ENCODE data around the gene AOAH. TPM values are rescaled to one million over a fixed set of nuclear protein-coding genes. Genes with fewer than 3 reads are reported as not detected.

AOAH gene, protein sequence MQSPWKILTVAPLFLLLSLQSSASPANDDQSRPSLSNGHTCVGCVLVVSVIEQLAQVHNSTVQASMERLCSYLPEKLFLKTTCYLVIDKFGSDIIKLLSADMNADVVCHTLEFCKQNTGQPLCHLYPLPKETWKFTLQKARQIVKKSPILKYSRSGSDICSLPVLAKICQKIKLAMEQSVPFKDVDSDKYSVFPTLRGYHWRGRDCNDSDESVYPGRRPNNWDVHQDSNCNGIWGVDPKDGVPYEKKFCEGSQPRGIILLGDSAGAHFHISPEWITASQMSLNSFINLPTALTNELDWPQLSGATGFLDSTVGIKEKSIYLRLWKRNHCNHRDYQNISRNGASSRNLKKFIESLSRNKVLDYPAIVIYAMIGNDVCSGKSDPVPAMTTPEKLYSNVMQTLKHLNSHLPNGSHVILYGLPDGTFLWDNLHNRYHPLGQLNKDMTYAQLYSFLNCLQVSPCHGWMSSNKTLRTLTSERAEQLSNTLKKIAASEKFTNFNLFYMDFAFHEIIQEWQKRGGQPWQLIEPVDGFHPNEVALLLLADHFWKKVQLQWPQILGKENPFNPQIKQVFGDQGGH
- total RNA-seq: 0.24 TPM in 1 of 2 replicates, not detected in the other

DNA sequence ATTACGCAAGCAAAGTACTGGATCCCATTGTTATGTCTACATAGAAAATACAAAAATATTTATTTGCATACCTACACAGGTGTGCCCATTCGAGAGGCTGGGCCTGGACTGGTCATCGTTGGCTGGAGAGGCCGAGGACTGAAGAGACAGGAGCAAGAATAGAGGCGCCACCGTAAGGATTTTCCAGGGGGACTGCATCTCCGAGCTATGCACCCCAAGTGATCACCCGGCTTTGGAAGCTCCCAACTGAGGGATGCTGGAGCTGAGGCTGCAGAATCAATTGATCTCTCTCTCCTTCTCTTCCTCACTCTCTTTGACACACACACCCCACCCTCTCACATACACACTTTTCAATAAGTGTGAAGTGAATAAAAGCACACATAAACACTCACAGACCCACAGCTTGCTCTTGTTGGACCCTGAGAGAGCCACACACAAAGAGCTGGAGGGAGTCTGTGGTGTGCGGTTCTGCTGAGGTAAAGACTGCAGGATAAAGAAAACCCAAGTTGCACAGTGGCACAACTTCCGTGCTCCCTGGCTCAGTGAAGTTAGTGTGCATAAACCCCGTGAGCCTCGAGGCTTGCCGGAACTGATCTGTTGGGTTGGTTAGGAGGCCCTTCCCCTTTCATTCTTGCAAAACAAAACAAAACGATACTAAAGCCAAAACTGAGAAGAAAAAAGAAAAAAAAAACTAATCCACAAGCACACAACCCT, at the start of gene AOAH:
Gene AOAH (minus strand): TSS at position 544 of the 714 bp plus-strand sequence. CDS start 346 bp downstream, at position 198.

